RWPE2 (cell line): ENCODE results near the gene KIF16B.

Experiments used
- ATAC-seq: fragments of 200-7000 bp; cut with Tn5 transposase; 3 replicates; pipeline ENCODE4 v1.9.1; 2021; ENCODE audit warnings: low read depth
- DNase-seq: peaks from one replicate; pipeline ENCODE4 v3.0.0-alpha.2; 2020; ENCODE audit warnings: low spot score
- H3K27ac ChIP-seq: fragments of 450-650 bp; 2 replicates; pipeline ENCODE4 v1.5.1; 2017; ENCODE audit warnings: mild to moderate bottlenecking; ENCODE audit not compliant: poor library complexity, severe bottlenecking
- H3K27me3 ChIP-seq: fragments of 250-450 bp; sonication (Bioruptor Pico); 2 replicates; pipeline ENCODE4 v1.5.1; 2021; ENCODE audit warnings: mild to moderate bottlenecking, moderate library complexity; ENCODE audit not compliant: insufficient read depth, poor library complexity, severe bottlenecking
- H3K36me3 ChIP-seq: fragments of 250-450 bp; sonication (Bioruptor Pico); 2 replicates; pipeline ENCODE4 v1.5.1; 2020; ENCODE audit warnings: low read depth, mild to moderate bottlenecking, moderate library complexity
- H3K4me1 ChIP-seq: fragments of 250-450 bp; sonication (Bioruptor Pico); 2 replicates; pipeline ENCODE4 v1.5.1; 2021; ENCODE audit warnings: mild to moderate bottlenecking, moderate library complexity; ENCODE audit not compliant: insufficient read depth, poor library complexity, severe bottlenecking
- H3K4me3 ChIP-seq: fragments of 250-450 bp; sonication (Bioruptor Pico); 2 replicates; pipeline ENCODE4 v1.5.1; 2021; ENCODE audit warnings: mild to moderate bottlenecking, moderate library complexity; ENCODE audit not compliant: severe bottlenecking
- H3K9me3 ChIP-seq: fragments of 250-450 bp; sonication (Bioruptor Pico); 2 replicates; pipeline ENCODE4 v1.5.1; 2021; ENCODE audit warnings: mild to moderate bottlenecking, moderate library complexity; ENCODE audit not compliant: severe bottlenecking
- CTCF ChIP-seq: fragments of 450-650 bp; IDR thresholded peaks from one replicate; pipeline ENCODE4 v1.5.1; 2017; ENCODE audit warnings: mild to moderate bottlenecking, moderate library complexity; ENCODE audit not compliant: poor library complexity, severe bottlenecking

Gene KIF16B

GRCh38 chr20:16541226-16541625 lies 32.0 kb downstream of the KIF16B start:
- Histone ChIP-seq H3K27me3 (no peaks in the 10 kb centered on the region), H3K4me3 (no peak overlapping the region), H3K27ac (no peak overlapping the region), H3K36me3 (no peaks in the 10 kb centered on the region), H3K9me3 (no peaks in the 10 kb centered on the region), H3K4me1 (no peaks in the 10 kb centered on the region)
- no peak for TF ChIP-seq CTCF
- DNase-seq: no peak
- ATAC-seq: no peak

GRCh38 chr20:16539280-16540021 lies 33.8 kb downstream of the KIF16B start:
- Histone ChIP-seq H3K4me3 (no peak overlapping the region), H3K27me3 (no peaks in the 10 kb centered on the region), H3K9me3 (no peaks in the 10 kb centered on the region), H3K27ac (no peak overlapping the region), H3K4me1 (no peaks in the 10 kb centered on the region), H3K36me3 (no peaks in the 10 kb centered on the region)
- no peak for TF ChIP-seq CTCF
- ATAC-seq: no peak
- DNase-seq: no peak

GRCh38 chr20:16538779-16539178 lies 34.5 kb downstream of the KIF16B start:
- Histone ChIP-seq H3K4me3 (no peak overlapping the region), H3K27ac (no peak overlapping the region), H3K36me3 (no peaks in the 10 kb centered on the region), H3K27me3 (no peaks in the 10 kb centered on the region), H3K4me1 (no peaks in the 10 kb centered on the region), H3K9me3 (no peaks in the 10 kb centered on the region)
- no peak for ATAC-seq
- no peak for DNase-seq
- no peak for TF ChIP-seq CTCF

- H3K4me1 ChIP-seq: no peaks in the 10 kb centered on the region
- no peak for ATAC-seq
- DNase-seq: no peak
- H3K27ac ChIP-seq: no peak overlapping the region
- no peaks in the 10 kb centered on the region for H3K27me3 ChIP-seq
- H3K4me3 ChIP-seq: no peak overlapping the region
- no peaks in the 10 kb centered on the region for H3K36me3 ChIP-seq
- no peak for TF ChIP-seq CTCF
- H3K9me3 ChIP-seq: no peaks in the 10 kb centered on the region
These were observed 35.3 kb downstream of the KIF16B start for GRCh38 chr20:16537918-16538317.

- H3K27ac ChIP-seq: no peak overlapping the region
- H3K4me1 ChIP-seq: no peaks in the 10 kb centered on the region
- no peak overlapping the region for H3K4me3 ChIP-seq
- no peaks in the 10 kb centered on the region for H3K27me3 ChIP-seq
- H3K36me3 ChIP-seq: no peaks in the 10 kb centered on the region
- H3K9me3 ChIP-seq: no peaks in the 10 kb centered on the region
- ATAC-seq: no peak
- DNase-seq: no peak
- no peak for TF ChIP-seq CTCF
These were observed 36.1 kb downstream of the KIF16B start for GRCh38 chr20:16537025-16537665.
